ENCODE measurements around the gene FOXK2. TPM values are rescaled to one million over a fixed set of nuclear protein-coding genes. Genes with fewer than 3 reads are reported as not detected.

The FOXK2 gene
- total and polyA plus RNA-seq, 4 donors, result 23.4 to 59.8 (median 33.4) TPM

GRCh38 chr17:82483204-82483660, 36.3 kb upstream of the FOXK2 start:
- DNase-seq (no peak), ATAC-seq (ENCODE audit: insufficient read depth, low FRiP score) (no peak)
- Histone ChIP-seq H3K27ac (ENCODE audit: low read depth in 1 of 2, low read length in 1 of 2) (no peak overlapping the region), H3K9ac (ENCODE audit: insufficient read depth in 1 of 2, low read length in 2 of 2) (no peak overlapping the region), H3K36me3 (ENCODE audit: control insufficient read depth in 4 of 4, insufficient read depth in 4 of 4, low read length in 4 of 4) (peaks cover 16 to 68% (median 41%) of the 10 kb centered on the region in 4 donors), H3K27me3 (ENCODE audit: control insufficient read depth in 3 of 3, insufficient read depth in 3 of 3, low read length in 2 of 3) (no peaks in the 10 kb centered on the region), H3K4me3 (no peak overlapping the region), H3K4me1 (ENCODE audit: control insufficient read depth in 5 of 5, insufficient read depth in 5 of 5, low read length in 5 of 5) (no peaks in the 10 kb centered on the region), H3K9me3 (ENCODE audit: control insufficient read depth in 4 of 4, insufficient read depth in 3 of 4, low read length in 3 of 4) (no peaks in the 10 kb centered on the region)
- 81 to 85% methylated on average over 6 of the region's 6 CpGs for WGBS, 2 donors
- no peak for TF ChIP-seq CTCF (IDR thresholded peaks at IDR 0.05; ENCODE audit: control extremely low read depth, extremely low read depth)

- ATAC-seq (ENCODE audit: insufficient read depth, low FRiP score) (no peak), DNase-seq (no peak)
- Histone ChIP-seq H3K27me3 (ENCODE audit: control insufficient read depth in 3 of 3, insufficient read depth in 3 of 3, low read length in 2 of 3) (no peaks in the 10 kb centered on the region), H3K9ac (ENCODE audit: insufficient read depth in 1 of 2, low read length in 2 of 2) (no peak overlapping the region), H3K4me3 (no peak overlapping the region), H3K9me3 (ENCODE audit: control insufficient read depth in 4 of 4, insufficient read depth in 3 of 4, low read length in 3 of 4) (no peaks in the 10 kb centered on the region), H3K36me3 (ENCODE audit: control insufficient read depth in 4 of 4, insufficient read depth in 4 of 4, low read length in 4 of 4) (peaks cover 16 to 63% (median 37%) of the 10 kb centered on the region in 4 donors), H3K4me1 (ENCODE audit: control insufficient read depth in 5 of 5, insufficient read depth in 5 of 5, low read length in 5 of 5) (no peaks in the 10 kb centered on the region), H3K27ac (ENCODE audit: low read depth in 1 of 2, low read length in 1 of 2) (no peak overlapping the region)
- no peak for TF ChIP-seq CTCF (IDR thresholded peaks at IDR 0.05; ENCODE audit: control extremely low read depth, extremely low read depth)
- 90 to 92% methylated on average over 9 of the region's 9 CpGs for WGBS, 2 donors
These were observed 35.7 kb upstream of the FOXK2 start for GRCh38 chr17:82483836-82484235.

- Histone ChIP-seq H3K36me3 (ENCODE audit: control insufficient read depth in 4 of 4, insufficient read depth in 4 of 4, low read length in 4 of 4) (peaks cover 14 to 52% (median 32%) of the 10 kb centered on the region in 4 donors), H3K4me3 (no peak overlapping the region), H3K9ac (ENCODE audit: insufficient read depth in 1 of 2, low read length in 2 of 2) (no peak overlapping the region), H3K27ac (ENCODE audit: low read depth in 1 of 2, low read length in 1 of 2) (no peak overlapping the region), H3K4me1 (ENCODE audit: control insufficient read depth in 5 of 5, insufficient read depth in 5 of 5, low read length in 5 of 5) (no peaks in the 10 kb centered on the region), H3K27me3 (ENCODE audit: control insufficient read depth in 3 of 3, insufficient read depth in 3 of 3, low read length in 2 of 3) (no peaks in the 10 kb centered on the region), H3K9me3 (ENCODE audit: control insufficient read depth in 4 of 4, insufficient read depth in 3 of 4, low read length in 3 of 4) (no peaks in the 10 kb centered on the region)
- no peak for DNase-seq
- TF ChIP-seq CTCF (IDR thresholded peaks at IDR 0.05; ENCODE audit: control extremely low read depth, extremely low read depth), result no peak
- WGBS, 2 donors, result 78 to 84% methylated on average over 13 of the region's 13 CpGs
- ATAC-seq (ENCODE audit: insufficient read depth, low FRiP score), result no peak
These were observed 33.1 kb upstream of the FOXK2 start for GRCh38 chr17:82486231-82487094.

Measured in lung (tissue), 12 donors.